G401.6 (cell line): ENCODE measurements around the gene LRRC75A.
"Not testable (repeated sequence)": the region's sequence is repeated elsewhere in the genome, so short reads cannot be mapped to it uniquely, and the experiment has no call there.

ENCODE experiments used
- FAIRE-seq: peaks from 2 replicates; lab custom pipeline; 2012; peaks lifted over from hg19 to GRCh38; lab: Jason Lieb, UNC

Gene LRRC75A

DNA sequence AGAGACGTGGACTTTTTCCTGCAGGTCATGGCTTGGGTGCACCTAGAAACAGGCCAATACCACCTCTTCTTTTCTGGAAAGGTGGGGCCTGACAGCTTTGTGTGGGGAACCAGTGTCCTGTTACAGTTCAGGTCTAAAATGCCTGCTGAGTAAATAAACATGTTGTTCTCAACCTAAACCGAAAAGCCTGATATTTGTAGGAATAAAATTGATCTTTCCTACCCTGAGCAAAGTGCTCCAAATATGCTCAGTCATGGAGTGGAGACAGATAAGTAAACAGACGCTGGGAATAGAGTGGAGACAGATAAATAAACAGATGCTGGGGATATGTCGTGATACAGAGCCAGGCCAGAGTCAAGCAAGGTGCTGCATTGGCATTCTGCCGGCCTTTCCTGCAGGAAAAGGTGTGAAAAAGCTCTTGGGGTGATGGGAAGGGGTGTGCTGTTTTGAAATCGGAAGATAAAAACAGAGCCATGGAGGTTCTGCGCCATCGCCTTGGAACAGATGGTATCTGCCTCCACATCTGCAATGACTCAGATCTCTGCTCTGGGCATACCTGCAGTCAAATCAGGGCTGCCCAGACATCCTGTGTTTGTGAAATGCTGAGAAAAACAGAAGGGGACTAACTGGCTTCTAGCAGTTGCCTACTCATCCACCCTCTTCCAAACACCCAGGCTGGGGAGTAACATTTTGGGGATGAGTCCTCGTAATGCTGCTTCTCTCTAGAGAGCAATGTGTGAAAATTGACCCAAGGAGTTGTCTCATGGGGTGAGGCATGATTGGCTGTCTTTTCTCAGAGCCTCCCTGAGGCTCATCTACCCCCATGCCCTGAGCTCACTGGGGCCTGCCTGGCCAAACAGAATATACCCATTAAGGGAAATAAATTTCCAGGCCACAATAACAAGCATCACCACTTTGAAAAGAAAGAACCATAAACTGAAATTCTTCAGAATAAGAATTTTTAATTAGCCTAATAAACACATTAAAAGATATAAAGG is 93.4 kb downstream of the LRRC75A start:
- FAIRE-seq: no peak

DNA sequence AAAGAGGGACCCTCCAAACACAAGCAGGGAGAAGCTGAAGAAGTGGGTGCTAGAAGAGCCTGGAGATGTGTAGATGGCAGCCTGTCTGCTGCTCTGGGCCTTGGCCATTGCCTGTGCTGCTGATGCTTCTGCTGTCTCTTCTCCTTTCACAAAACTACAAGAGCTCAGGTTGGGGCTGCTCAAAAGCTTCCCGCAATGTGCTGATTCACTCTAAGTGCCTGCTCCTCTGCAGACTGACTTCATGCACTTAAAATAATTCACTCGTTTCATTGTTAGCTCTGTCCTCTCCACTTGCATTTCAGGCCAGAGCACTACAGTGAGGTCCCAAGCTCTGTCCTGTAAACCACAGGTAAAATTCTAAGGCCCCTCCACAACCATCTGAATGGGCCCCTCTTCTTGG is 95.3 kb downstream of the LRRC75A start:
- FAIRE-seq: not testable (repeated sequence)

DNA sequence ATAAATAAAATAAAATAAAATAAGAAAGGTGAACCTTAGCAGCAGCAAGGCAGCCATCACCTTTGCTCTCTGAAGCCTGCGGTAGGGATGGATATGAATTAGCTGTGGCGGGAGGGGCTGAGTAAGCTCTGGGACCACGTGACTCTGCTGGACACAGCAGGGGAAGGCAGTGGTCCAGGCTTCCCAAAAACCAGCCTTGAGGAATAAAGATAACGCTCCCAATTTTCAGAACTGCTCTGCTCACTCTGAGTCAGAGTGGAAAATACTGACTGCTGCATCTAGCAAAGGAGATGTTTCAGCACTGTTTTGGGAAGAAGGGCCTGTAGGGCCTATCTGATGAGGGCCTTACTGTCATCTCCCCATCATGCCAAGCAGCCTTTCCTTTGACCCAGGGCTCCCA is 96.1 kb downstream of the LRRC75A start:
- not testable (repeated sequence) for FAIRE-seq

DNA sequence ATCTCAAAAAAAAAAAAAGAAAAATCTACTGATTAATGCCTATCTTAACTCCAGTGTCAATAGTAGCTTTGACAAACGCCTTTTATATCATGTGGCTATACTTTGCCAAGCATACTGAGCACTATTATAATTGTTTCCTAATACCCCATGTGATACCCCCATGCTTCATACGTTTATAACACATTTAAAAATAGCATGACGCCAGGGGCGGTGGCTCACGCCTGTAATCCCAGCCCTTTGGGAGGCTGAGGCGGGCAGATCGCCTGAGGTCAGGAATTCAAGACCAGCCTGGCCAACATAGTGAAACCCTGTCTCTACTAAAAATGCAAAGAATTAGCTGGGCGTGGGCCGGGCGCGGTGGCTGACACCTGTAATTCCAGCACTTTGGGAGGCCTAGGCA is 99.5 kb downstream of the LRRC75A start:
- not testable (repeated sequence) for FAIRE-seq
